ENCODE results near the gene PRX.

- TF ChIP-seq ETV6 (IDR thresholded peaks at IDR 0.05; ENCODE audit: borderline replicate concordance in 1 of 2, low read depth in 2 of 2, low read length in 1 of 2) (no peak), ETV6 (CRISPR knock-in tag; IDR thresholded peaks at IDR 0.05; ENCODE audit: borderline replicate concordance) (no peak), CTCF (IDR thresholded peaks at IDR 0.05 in 2 of 3, conservative IDR thresholded peaks at IDR 0.05 in 1 of 3; ENCODE audit: insufficient read depth in 2 of 3, low read depth in 1 of 3, low read length in 3 of 3) (no peak), JUN (IDR thresholded peaks at IDR 0.05; ENCODE audit: borderline replicate concordance, low read depth, low read length) (no peak), JUN (CRISPR knock-in tag; IDR thresholded peaks at IDR 0.05; ENCODE audit: borderline replicate concordance) (no peak)
- TF ChIP-seq, protein P1, sequence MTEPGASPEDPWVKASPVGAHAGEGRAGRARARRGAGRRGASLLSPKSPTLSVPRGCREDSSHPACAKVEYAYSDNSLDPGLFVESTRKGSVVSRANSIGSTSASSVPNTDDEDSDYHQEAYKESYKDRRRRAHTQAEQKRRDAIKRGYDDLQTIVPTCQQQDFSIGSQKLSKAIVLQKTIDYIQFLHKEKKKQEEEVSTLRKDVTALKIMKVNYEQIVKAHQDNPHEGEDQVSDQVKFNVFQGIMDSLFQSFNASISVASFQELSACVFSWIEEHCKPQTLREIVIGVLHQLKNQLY (CRISPR knock-in tag; conservative IDR thresholded peaks at IDR 0.05): no peak
Observed at GRCh38 chr19:40367577-40368434, 45.4 kb downstream of the PRX start.
